NCI-H146 treated with DMSO at 0.1 percent for 48 hours (cell line): ENCODE measurements around the gene SUN5.
"Not testable (repeated sequence)": the region's sequence is repeated elsewhere in the genome, so short reads cannot be mapped to it uniquely, and the experiment has no call there.

Experiments
- DNase-seq: peaks from one replicate; lab custom pipeline; 2025; ENCODE audit not compliant: unreplicated experiment; lab: John Stamatoyannopoulos, UW

The SUN5 gene

GRCh38 chr20:33004141-33004751 lies at the start of gene SUN5:
SUN5 (minus strand) TSS chr20:33004433; CDS start chr20:33004340, 93 bp downstream.
- DNase-seq: no peak

GRCh38 chr20:33053291-33054106 lies 49.3 kb upstream of the SUN5 start, which contains the start of gene BPIFB3:
BPIFB3 (plus strand) TSS chr20:33053903; CDS start chr20:33055436, 1,533 bp downstream.
- no peak for DNase-seq

- no peak for DNase-seq
These were observed 47.1 kb upstream of the SUN5 start for GRCh38 chr20:33051333-33051732.

GRCh38 chr20:33046412-33046811 lies 42.2 kb upstream of the SUN5 start:
- no peak for DNase-seq

GRCh38 chr20:33045129-33045721 lies 41.0 kb upstream of the SUN5 start:
- DNase-seq: not testable (repeated sequence)

- DNase-seq: no peak
These were observed 39.5 kb upstream of the SUN5 start for GRCh38 chr20:33043731-33044181.

- DNase-seq: no peak
These were observed 38.9 kb upstream of the SUN5 start for GRCh38 chr20:33042983-33043730.

- no peak for DNase-seq
These were observed 38.2 kb upstream of the SUN5 start for GRCh38 chr20:33042430-33042829.

- DNase-seq: no peak
These were observed 34.0 kb upstream of the SUN5 start for GRCh38 chr20:33038243-33038642.

GRCh38 chr20:33037456-33037855 lies 33.2 kb upstream of the SUN5 start:
- no peak for DNase-seq

- no peak for DNase-seq
These were observed 30.8 kb upstream of the SUN5 start for GRCh38 chr20:33034901-33035492.

- DNase-seq: no peak
These were observed 29.9 kb upstream of the SUN5 start for GRCh38 chr20:33034115-33034514.

- no peak for DNase-seq
These were observed 29.1 kb upstream of the SUN5 start for GRCh38 chr20:33033381-33033780.

GRCh38 chr20:33032555-33032954 lies 28.3 kb upstream of the SUN5 start:
- no peak for DNase-seq

GRCh38 chr20:33031531-33031930 lies 27.3 kb upstream of the SUN5 start, which contains the start of gene BPIFB6:
BPIFB6 (plus strand) TSS chr20:33031648; CDS start chr20:33031648, 0 bp downstream.
- no peak for DNase-seq

- no peak for DNase-seq
These were observed 26.3 kb upstream of the SUN5 start for GRCh38 chr20:33030569-33030968.

GRCh38 chr20:33030076-33030475 lies 25.8 kb upstream of the SUN5 start:
- DNase-seq: no peak

- DNase-seq: no peak
These were observed 24.6 kb upstream of the SUN5 start for GRCh38 chr20:33028875-33029274.

- no peak for DNase-seq
These were observed 23.8 kb upstream of the SUN5 start for GRCh38 chr20:33027769-33028751.
